ENCODE measurements around the gene ANO2.

The ANO2 gene

DNA sequence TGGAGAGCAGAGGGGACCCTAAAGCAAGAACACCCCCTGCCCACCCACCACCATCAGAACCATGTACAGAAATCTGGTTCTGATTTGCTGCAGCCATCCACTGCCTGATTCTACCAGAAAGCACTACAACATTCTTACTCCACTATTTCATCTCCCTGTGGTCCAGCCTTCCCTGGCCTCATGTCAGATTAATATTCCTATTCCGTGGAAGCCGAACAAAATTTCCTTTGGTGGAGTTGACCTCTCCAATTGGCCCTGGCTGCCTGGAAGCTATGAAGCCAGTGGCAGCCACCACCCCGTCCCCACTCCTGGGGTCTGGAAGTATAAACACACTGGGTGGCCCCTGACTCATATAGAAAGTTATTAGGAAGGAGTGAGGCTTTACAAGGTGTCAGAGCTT lies 60.2 kb downstream of the ANO2 start:
- Histone ChIP-seq H4K20me1 (ENCODE audit: insufficient read depth) (no peaks in the 10 kb centered on the region), H3K9ac (no peak overlapping the region), H3K27me3 (ENCODE audit: insufficient read depth, low read depth) (no peaks in the 10 kb centered on the region), H3K4me2 (no peak overlapping the region), H3K36me3 (ENCODE audit: insufficient read depth) (no peaks in the 10 kb centered on the region), H3K79me2 (ENCODE audit: insufficient read depth, low read depth) (no peaks in the 10 kb centered on the region), H3K4me3 (IDR thresholded peaks at IDR 0.05; ENCODE audit: insufficient read depth, low read depth, low read length) (no peak overlapping the region), H3K27ac (no peak overlapping the region), H2AFZ (ENCODE audit: low read depth) (no peak overlapping the region), H3K4me1 (ENCODE audit: low read depth, poor library complexity, severe bottlenecking) (no peaks in the 10 kb centered on the region)
- TF ChIP-seq, protein P1, sequence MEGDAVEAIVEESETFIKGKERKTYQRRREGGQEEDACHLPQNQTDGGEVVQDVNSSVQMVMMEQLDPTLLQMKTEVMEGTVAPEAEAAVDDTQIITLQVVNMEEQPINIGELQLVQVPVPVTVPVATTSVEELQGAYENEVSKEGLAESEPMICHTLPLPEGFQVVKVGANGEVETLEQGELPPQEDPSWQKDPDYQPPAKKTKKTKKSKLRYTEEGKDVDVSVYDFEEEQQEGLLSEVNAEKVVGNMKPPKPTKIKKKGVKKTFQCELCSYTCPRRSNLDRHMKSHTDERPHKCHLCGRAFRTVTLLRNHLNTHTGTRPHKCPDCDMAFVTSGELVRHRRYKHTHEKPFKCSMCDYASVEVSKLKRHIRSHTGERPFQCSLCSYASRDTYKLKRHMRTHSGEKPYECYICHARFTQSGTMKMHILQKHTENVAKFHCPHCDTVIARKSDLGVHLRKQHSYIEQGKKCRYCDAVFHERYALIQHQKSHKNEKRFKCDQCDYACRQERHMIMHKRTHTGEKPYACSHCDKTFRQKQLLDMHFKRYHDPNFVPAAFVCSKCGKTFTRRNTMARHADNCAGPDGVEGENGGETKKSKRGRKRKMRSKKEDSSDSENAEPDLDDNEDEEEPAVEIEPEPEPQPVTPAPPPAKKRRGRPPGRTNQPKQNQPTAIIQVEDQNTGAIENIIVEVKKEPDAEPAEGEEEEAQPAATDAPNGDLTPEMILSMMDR (conservative IDR thresholded peaks at IDR 0.05; ENCODE audit: low read depth, low read length) = no peak

DNA sequence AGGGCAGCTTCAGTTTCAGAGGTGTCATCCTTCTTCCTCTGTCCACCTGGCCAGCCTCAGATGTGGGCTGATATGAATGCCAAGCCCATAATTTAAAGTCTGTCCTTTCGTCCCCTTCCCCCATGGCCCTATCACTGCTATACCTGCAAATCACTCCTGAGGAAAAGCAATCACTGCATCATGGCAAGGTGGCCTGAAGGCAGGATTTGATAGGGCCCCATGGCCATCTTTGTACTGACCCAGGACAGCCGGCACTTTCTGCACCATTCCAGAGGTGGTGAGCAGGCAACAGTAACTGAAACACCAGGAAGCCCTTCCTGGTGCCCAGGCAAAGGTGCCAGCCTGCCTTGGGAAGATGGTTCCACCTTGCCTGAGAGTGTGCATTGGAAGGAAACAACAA lies 60.8 kb downstream of the ANO2 start:
- H3K36me3 ChIP-seq (ENCODE audit: insufficient read depth) = no peaks in the 10 kb centered on the region
- no peak overlapping the region for H3K4me2 ChIP-seq
- no peak overlapping the region for H3K27ac ChIP-seq
- H3K9ac ChIP-seq = no peak overlapping the region
- H2AFZ ChIP-seq (ENCODE audit: low read depth) = no peak overlapping the region
- no peak overlapping the region for H3K4me3 ChIP-seq (IDR thresholded peaks at IDR 0.05; ENCODE audit: insufficient read depth, low read depth, low read length)
- H3K79me2 ChIP-seq (ENCODE audit: insufficient read depth, low read depth) = no peaks in the 10 kb centered on the region
- no peaks in the 10 kb centered on the region for H3K4me1 ChIP-seq (ENCODE audit: low read depth, poor library complexity, severe bottlenecking)
- TF ChIP-seq, protein P1 (conservative IDR thresholded peaks at IDR 0.05; ENCODE audit: low read depth, low read length) = no peak
- no peaks in the 10 kb centered on the region for H4K20me1 ChIP-seq (ENCODE audit: insufficient read depth)
- H3K27me3 ChIP-seq (ENCODE audit: insufficient read depth, low read depth) = no peaks in the 10 kb centered on the region

DNA sequence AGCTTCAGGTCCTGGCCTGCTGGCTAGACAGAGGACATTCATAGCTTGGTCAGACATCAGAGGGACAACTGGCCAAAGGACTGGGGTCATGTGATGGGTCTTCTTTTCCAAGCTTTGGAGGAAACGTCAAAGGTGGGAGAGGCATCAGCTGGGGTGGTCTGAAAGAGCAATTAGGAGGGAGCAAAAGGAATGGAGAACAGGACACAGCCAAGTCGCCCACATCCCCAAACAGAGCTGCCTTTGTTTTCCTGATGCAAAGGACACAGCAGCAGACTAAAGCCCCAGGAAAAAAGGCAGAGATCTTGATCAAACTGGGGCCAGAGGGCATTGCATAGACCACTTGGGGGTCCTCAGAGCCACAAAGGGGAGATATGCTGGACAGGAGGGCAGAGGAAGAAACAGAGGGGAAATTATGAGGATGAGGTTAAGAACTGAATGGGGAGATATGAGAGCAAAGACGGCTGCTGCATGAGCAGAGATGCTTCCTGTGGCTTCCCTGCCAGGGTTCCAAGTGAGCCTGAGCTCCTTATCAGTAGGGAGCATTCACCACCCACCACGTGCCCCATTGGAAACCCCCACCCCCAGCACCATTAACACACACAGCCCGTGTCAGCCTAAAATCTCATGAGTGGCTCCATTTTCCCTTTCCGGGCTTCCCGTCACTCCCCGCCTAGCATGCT lies 62.4 kb downstream of the ANO2 start:
- H3K4me2 ChIP-seq = no peak overlapping the region
- TF ChIP-seq, protein P1 (conservative IDR thresholded peaks at IDR 0.05; ENCODE audit: low read depth, low read length) = no peak
- no peaks in the 10 kb centered on the region for H4K20me1 ChIP-seq (ENCODE audit: insufficient read depth)
- no peaks in the 10 kb centered on the region for H3K79me2 ChIP-seq (ENCODE audit: insufficient read depth, low read depth)
- no peaks in the 10 kb centered on the region for H3K36me3 ChIP-seq (ENCODE audit: insufficient read depth)
- no peaks in the 10 kb centered on the region for H3K27me3 ChIP-seq (ENCODE audit: insufficient read depth, low read depth)
- no peak overlapping the region for H2AFZ ChIP-seq (ENCODE audit: low read depth)
- H3K4me1 ChIP-seq (ENCODE audit: low read depth, poor library complexity, severe bottlenecking) = no peaks in the 10 kb centered on the region
- H3K27ac ChIP-seq = no peak overlapping the region
- no peak overlapping the region for H3K4me3 ChIP-seq (IDR thresholded peaks at IDR 0.05; ENCODE audit: insufficient read depth, low read depth, low read length)
- H3K9ac ChIP-seq = no peak overlapping the region

DNA sequence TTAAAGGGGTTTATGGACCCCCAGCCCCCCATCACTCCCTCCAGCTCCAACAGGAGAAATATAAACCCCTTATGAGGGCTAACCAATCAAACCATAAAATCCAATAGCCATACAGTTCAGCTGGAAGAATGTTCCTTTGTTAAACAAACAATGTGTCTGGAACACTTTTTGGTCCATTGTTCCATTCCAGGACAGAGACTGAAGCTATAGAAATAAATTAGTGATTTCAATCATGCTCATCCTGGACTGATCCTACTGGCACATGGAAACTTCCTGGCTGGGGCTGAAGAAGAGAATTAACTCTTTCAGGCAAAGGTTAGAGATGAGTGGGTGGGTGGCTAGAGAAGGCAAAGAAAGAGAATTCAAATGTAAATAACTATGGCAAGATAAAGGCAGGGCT lies 63.4 kb downstream of the ANO2 start:
- Histone ChIP-seq H4K20me1 (ENCODE audit: insufficient read depth) (no peaks in the 10 kb centered on the region), H3K4me1 (ENCODE audit: low read depth, poor library complexity, severe bottlenecking) (no peaks in the 10 kb centered on the region), H2AFZ (ENCODE audit: low read depth) (no peak overlapping the region), H3K4me3 (IDR thresholded peaks at IDR 0.05; ENCODE audit: insufficient read depth, low read depth, low read length) (no peak overlapping the region), H3K9ac (no peak overlapping the region), H3K27ac (no peak overlapping the region), H3K4me2 (no peak overlapping the region), H3K27me3 (ENCODE audit: insufficient read depth, low read depth) (no peaks in the 10 kb centered on the region), H3K79me2 (ENCODE audit: insufficient read depth, low read depth) (no peaks in the 10 kb centered on the region), H3K36me3 (ENCODE audit: insufficient read depth) (no peaks in the 10 kb centered on the region)
- TF ChIP-seq, protein P1 (conservative IDR thresholded peaks at IDR 0.05; ENCODE audit: low read depth, low read length) = no peak
